GM23338 (cell line): ENCODE measurements around the gene HNRNPK. TPM values are rescaled to one million over a fixed set of nuclear protein-coding genes. Genes with fewer than 3 reads are reported as not detected.
A peak's percentile ranks its signal among the peaks of the same experiment; 100 is the strongest.

ENCODE experiments used
- ATAC-seq: fragments of 200-7000 bp; cut with Tn5 transposase; 3 replicates; pipeline ENCODE4 v1.9.1; 2020
- DNase-seq: peaks from one replicate; pipeline ENCODE4 v3.0.0-alpha.2; 2015; ENCODE audit warnings: low spot score
- H2AFZ ChIP-seq: fragments of 200-600 bp; sonication (generic); 2 replicates; pipeline ENCODE4 v1.8.0; 2016; ENCODE audit warnings: antibody characterized with exemption, mild to moderate bottlenecking, moderate library complexity
- H3F3A ChIP-seq: fragments of 200-600 bp; sonication (generic); replicated peaks from 2 replicates; pipeline ENCODE4 v1.8.0; 2017; ENCODE audit warnings: antibody characterized with exemption, mixed run types, low read depth
- H3K27ac ChIP-seq: fragments of 200-600 bp; sonication (generic); 2 replicates; pipeline ENCODE4 v1.6.1; 2016; ENCODE audit warnings: low read depth
- H3K27me3 ChIP-seq: fragments of 200-600 bp; sonication (generic); 2 replicates; pipeline ENCODE4 v1.8.0; 2016; ENCODE audit warnings: mild to moderate bottlenecking, mixed run types, moderate library complexity; ENCODE audit not compliant: insufficient read depth
- H3K36me3 ChIP-seq: fragments of 200-600 bp; sonication (generic); 2 replicates; pipeline ENCODE4 v1.8.0; 2016; ENCODE audit warnings: mild to moderate bottlenecking; ENCODE audit not compliant: insufficient read depth
- H3K4me1 ChIP-seq: fragments of 200-600 bp; sonication (generic); 2 replicates; pipeline ENCODE4 v1.8.0; 2016; ENCODE audit warnings: mild to moderate bottlenecking, moderate library complexity; ENCODE audit not compliant: insufficient read depth
- H3K4me2 ChIP-seq: fragments of 200-600 bp; sonication (generic); 2 replicates; pipeline ENCODE4 v1.7.1; 2017; ENCODE audit warnings: mixed run types
- H3K4me3 ChIP-seq: fragments of 200-600 bp; sonication (generic); 2 replicates; pipeline ENCODE4 v1.6.1; 2016; ENCODE audit warnings: mixed run types
- H3K79me2 ChIP-seq: fragments of 200-600 bp; sonication (generic); replicated peaks from 2 replicates; pipeline ENCODE4 v1.8.0; 2017; ENCODE audit warnings: mild to moderate bottlenecking; ENCODE audit not compliant: insufficient read depth
- H3K9me2 ChIP-seq: fragments of 200-600 bp; sonication (generic); 2 replicates; pipeline ENCODE4 v1.8.0; 2017; ENCODE audit not compliant: insufficient read depth
- H4K20me1 ChIP-seq: fragments of 200-600 bp; sonication (generic); replicated peaks from 2 replicates; pipeline ENCODE4 v1.8.0; 2017; ENCODE audit warnings: mild to moderate bottlenecking; ENCODE audit not compliant: insufficient read depth
- H3K27ac Mint-ChIP-seq: 2 replicates; pipeline ENCODE4 v1.8.0; 2020; ENCODE audit warnings: inconsistent platforms, mild to moderate bottlenecking, moderate library complexity, mixed read lengths
- H3K27me3 Mint-ChIP-seq: 3 replicates; pipeline ENCODE4 v1.8.0; 2022; ENCODE audit warnings: low read depth, mild to moderate bottlenecking, moderate library complexity, mixed read lengths, inconsistent platforms; ENCODE audit not compliant: insufficient read depth, poor library complexity
- H3K36me3 Mint-ChIP-seq: 3 replicates; pipeline ENCODE4 v1.8.0; 2021; ENCODE audit warnings: low read depth, mild to moderate bottlenecking, inconsistent platforms, moderate library complexity, mixed read lengths
- H3K4me1 Mint-ChIP-seq: 3 replicates; pipeline ENCODE4 v1.8.0; 2020; ENCODE audit warnings: mild to moderate bottlenecking, inconsistent platforms, mixed read lengths
- H3K4me3 Mint-ChIP-seq: 3 replicates; pipeline ENCODE4 v1.8.0; 2021; ENCODE audit warnings: moderate library complexity, mild to moderate bottlenecking, inconsistent platforms, mixed read lengths
- H3K9me3 Mint-ChIP-seq: 3 replicates; pipeline ENCODE4 v1.8.0; 2020; ENCODE audit warnings: moderate library complexity, mild to moderate bottlenecking, inconsistent platforms, mixed read lengths
- CREB1 ChIP-seq: fragments of 250-450 bp; sonication (Bioruptor Pico); IDR thresholded peaks from 2 replicates; pipeline ENCODE4 v1.5.0; 2020; ENCODE audit warnings: low read depth, mild to moderate bottlenecking, moderate library complexity
- EZH2 ChIP-seq: fragments of 200-600 bp; sonication (generic); IDR thresholded peaks from one replicate; pipeline ENCODE4 v1.8.0; 2017; ENCODE audit warnings: antibody characterized with exemption, mild to moderate bottlenecking, low read depth; ENCODE audit not compliant: unreplicated experiment
- EZH2phosphoT487 ChIP-seq: fragments of 200-600 bp; sonication (generic); IDR thresholded peaks from one replicate; pipeline ENCODE4 v1.8.1; 2018; ENCODE audit warnings: antibody characterized with exemption; ENCODE audit not compliant: unreplicated experiment
- JUNB ChIP-seq: IDR thresholded peaks from one replicate; pipeline ENCODE4 v1.6.1; 2016; ENCODE audit warnings: antibody characterized with exemption; ENCODE audit not compliant: unreplicated experiment
- NANOG ChIP-seq: IDR thresholded peaks from 2 replicates; pipeline ENCODE4 v1.6.1; 2016; ENCODE audit warnings: antibody characterized with exemption, borderline replicate concordance
- POLR2AphosphoS5 ChIP-seq: IDR thresholded peaks from 2 replicates; pipeline ENCODE4 v1.6.1; 2016; ENCODE audit warnings: antibody characterized with exemption, low read depth
- STAT1 ChIP-seq: IDR thresholded peaks from one replicate; pipeline ENCODE4 v1.6.1; 2016; ENCODE audit warnings: antibody characterized with exemption; ENCODE audit not compliant: unreplicated experiment
- ZNF114 ChIP-seq: fragments of 250-450 bp; sonication (Bioruptor Pico); IDR thresholded peaks from 2 replicates; pipeline ENCODE4 v1.5.0; 2020; ENCODE audit warnings: mild to moderate bottlenecking, moderate library complexity
- ZNF331 ChIP-seq: fragments of 250-450 bp; sonication (Bioruptor Pico); IDR thresholded peaks from 2 replicates; pipeline ENCODE4 v1.5.0; 2020; ENCODE audit warnings: low read depth, mild to moderate bottlenecking, moderate library complexity
- polyA plus RNA-seq: library from polyadenylated mRNA; unstranded; fragments of >200 nt; fragmentation: Nextera tagmentation; extraction: Ambion mirVana; gene quantifications from 2 replicates; pipeline ENCODE4 v1.2.1, GENCODE V29; 2016
- total RNA-seq: library from RNA; depleted of rRNA; stranded (reverse); fragments of >200 nt; shearing (Covaris generic); gene quantifications from 2 replicates; pipeline ENCODE4 v1.2.3, GENCODE V29; 2014
- TF ChIP-seq, protein P1 (sequence below), 2 experiments: fragments of 200-600 bp in 1 of 2; sonication (generic) in 1 of 2; conservative IDR thresholded peaks; 2 replicates each; pipeline versions ENCODE4 v1.5.1 to v1.6.1; 2016 to 2017; ENCODE audit warnings: antibody characterized with exemption in 2 of 2, low read depth in 2 of 2, mild to moderate bottlenecking in 2 of 2, moderate library complexity in 1 of 2
- TF ChIP-seq, protein P2 (sequence below): fragments of 250-450 bp; sonication (Bioruptor Pico); IDR thresholded peaks from 2 replicates; pipeline ENCODE4 v1.5.0; 2020; ENCODE audit warnings: mild to moderate bottlenecking, moderate library complexity
- TF ChIP-seq, protein P3 (sequence below): IDR thresholded peaks from one replicate; pipeline ENCODE4 v1.6.1; 2018; ENCODE audit warnings: antibody characterized with exemption; ENCODE audit not compliant: unreplicated experiment
- TF ChIP-seq, protein P4 (sequence below): IDR thresholded peaks from 2 replicates; pipeline ENCODE4 v1.6.1; 2016; ENCODE audit warnings: antibody characterized with exemption

HNRNPK gene
- total and polyA plus RNA-seq, 2 experiments from 2014 or later = 417 to 1,083 TPM

DNA sequence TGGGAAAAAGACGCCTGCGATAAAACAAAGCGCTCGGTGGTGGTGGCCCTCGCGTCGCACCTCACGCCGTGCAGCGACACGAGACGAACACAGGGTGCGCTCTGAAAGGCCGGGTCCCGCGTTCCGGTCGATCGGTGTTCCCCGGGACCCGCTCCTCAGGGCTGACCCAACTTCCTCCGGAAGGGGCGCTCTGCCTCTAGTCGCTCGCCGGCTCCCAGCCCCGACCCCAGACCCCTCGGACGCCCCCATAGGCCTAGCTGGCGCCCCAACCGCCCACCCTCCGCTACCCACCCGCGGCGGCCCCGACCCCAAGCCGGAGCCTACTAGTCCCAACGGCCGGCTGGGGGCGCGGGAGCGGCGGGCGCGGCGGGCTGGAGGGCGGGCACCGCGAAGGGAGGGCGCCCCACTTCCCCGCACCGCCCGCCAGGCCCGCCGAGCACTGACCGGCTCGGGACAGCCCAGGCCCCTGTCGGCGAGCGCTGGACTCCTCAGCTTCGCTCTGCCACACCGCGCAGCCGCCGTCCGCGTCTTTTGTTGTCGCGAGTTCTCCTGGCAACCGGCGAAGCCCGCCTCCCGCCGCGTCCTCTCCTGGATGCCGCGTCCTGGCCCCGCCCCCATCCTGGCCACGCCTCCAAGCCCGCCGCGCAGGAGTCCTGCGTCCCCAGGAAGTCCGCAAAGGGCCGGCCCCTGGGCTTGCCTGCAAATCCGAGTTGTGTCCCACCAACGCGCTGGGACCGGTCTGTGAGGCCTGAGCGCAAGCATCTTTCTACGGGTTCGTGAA is 58.9 kb downstream of the HNRNPK start, which contains the start of gene KIF27:
Gene KIF27 (minus strand): TSS at position 506 of the 781 bp plus-strand sequence. CDS start 5,841 bp downstream, outside the sequence.
- no peaks in the 10 kb centered on the region for H3K9me3 Mint-ChIP-seq
- H2AFZ ChIP-seq = peak within 1 kb of the TSS; percentile 80
- peak within 1 kb of the TSS; percentile 94 for H3K27ac ChIP-seq
- H3K4me3 Mint-ChIP-seq = peak within 1 kb of the TSS; percentile 78
- H3K9me2 ChIP-seq = no peaks in the 10 kb centered on the region
- no peaks in the 10 kb centered on the region for H4K20me1 ChIP-seq
- H3F3A ChIP-seq = no peaks in the 10 kb centered on the region
- TF ChIP-seq, protein P1, sequence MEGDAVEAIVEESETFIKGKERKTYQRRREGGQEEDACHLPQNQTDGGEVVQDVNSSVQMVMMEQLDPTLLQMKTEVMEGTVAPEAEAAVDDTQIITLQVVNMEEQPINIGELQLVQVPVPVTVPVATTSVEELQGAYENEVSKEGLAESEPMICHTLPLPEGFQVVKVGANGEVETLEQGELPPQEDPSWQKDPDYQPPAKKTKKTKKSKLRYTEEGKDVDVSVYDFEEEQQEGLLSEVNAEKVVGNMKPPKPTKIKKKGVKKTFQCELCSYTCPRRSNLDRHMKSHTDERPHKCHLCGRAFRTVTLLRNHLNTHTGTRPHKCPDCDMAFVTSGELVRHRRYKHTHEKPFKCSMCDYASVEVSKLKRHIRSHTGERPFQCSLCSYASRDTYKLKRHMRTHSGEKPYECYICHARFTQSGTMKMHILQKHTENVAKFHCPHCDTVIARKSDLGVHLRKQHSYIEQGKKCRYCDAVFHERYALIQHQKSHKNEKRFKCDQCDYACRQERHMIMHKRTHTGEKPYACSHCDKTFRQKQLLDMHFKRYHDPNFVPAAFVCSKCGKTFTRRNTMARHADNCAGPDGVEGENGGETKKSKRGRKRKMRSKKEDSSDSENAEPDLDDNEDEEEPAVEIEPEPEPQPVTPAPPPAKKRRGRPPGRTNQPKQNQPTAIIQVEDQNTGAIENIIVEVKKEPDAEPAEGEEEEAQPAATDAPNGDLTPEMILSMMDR (conservative IDR thresholded peaks at IDR 0.05; ENCODE audit: low read depth in 2 of 2) = peak in 1 of 2 experiments; percentile 42
- TF ChIP-seq, protein P2, sequence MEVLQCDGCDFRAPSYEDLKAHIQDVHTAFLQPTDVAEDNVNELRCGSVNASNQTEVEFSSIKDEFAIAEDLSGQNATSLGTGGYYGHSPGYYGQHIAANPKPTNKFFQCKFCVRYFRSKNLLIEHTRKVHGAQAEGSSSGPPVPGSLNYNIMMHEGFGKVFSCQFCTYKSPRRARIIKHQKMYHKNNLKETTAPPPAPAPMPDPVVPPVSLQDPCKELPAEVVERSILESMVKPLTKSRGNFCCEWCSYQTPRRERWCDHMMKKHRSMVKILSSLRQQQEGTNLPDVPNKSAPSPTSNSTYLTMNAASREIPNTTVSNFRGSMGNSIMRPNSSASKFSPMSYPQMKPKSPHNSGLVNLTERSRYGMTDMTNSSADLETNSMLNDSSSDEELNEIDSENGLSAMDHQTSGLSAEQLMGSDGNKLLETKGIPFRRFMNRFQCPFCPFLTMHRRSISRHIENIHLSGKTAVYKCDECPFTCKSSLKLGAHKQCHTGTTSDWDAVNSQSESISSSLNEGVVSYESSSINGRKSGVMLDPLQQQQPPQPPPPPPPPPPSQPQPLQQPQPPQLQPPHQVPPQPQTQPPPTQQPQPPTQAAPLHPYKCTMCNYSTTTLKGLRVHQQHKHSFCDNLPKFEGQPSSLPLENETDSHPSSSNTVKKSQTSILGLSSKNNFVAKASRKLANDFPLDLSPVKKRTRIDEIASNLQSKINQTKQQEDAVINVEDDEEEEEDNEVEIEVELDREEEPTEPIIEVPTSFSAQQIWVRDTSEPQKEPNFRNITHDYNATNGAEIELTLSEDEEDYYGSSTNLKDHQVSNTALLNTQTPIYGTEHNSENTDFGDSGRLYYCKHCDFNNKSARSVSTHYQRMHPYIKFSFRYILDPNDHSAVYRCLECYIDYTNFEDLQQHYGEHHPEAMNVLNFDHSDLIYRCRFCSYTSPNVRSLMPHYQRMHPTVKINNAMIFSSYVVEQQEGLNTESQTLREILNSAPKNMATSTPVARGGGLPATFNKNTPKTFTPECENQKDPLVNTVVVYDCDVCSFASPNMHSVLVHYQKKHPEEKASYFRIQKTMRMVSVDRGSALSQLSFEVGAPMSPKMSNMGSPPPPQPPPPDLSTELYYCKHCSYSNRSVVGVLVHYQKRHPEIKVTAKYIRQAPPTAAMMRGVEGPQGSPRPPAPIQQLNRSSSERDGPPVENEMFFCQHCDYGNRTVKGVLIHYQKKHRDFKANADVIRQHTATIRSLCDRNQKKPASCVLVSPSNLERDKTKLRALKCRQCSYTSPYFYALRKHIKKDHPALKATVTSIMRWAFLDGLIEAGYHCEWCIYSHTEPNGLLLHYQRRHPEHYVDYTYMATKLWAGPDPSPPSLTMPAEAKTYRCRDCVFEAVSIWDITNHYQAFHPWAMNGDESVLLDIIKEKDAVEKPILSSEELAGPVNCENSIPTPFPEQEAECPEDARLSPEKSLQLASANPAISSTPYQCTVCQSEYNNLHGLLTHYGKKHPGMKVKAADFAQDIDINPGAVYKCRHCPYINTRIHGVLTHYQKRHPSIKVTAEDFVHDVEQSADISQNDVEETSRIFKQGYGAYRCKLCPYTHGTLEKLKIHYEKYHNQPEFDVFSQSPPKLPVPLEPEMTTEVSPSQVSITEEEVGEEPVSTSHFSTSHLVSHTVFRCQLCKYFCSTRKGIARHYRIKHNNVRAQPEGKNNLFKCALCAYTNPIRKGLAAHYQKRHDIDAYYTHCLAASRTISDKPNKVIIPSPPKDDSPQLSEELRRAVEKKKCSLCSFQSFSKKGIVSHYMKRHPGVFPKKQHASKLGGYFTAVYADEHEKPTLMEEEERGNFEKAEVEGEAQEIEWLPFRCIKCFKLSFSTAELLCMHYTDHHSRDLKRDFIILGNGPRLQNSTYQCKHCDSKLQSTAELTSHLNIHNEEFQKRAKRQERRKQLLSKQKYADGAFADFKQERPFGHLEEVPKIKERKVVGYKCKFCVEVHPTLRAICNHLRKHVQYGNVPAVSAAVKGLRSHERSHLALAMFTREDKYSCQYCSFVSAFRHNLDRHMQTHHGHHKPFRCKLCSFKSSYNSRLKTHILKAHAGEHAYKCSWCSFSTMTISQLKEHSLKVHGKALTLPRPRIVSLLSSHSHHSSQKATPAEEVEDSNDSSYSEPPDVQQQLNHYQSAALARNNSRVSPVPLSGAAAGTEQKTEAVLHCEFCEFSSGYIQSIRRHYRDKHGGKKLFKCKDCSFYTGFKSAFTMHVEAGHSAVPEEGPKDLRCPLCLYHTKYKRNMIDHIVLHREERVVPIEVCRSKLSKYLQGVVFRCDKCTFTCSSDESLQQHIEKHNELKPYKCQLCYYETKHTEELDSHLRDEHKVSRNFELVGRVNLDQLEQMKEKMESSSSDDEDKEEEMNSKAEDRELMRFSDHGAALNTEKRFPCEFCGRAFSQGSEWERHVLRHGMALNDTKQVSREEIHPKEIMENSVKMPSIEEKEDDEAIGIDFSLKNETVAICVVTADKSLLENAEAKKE (CRISPR knock-in tag) = no peak
- TF ChIP-seq JUNB = no peak
- TF ChIP-seq, protein P3, sequence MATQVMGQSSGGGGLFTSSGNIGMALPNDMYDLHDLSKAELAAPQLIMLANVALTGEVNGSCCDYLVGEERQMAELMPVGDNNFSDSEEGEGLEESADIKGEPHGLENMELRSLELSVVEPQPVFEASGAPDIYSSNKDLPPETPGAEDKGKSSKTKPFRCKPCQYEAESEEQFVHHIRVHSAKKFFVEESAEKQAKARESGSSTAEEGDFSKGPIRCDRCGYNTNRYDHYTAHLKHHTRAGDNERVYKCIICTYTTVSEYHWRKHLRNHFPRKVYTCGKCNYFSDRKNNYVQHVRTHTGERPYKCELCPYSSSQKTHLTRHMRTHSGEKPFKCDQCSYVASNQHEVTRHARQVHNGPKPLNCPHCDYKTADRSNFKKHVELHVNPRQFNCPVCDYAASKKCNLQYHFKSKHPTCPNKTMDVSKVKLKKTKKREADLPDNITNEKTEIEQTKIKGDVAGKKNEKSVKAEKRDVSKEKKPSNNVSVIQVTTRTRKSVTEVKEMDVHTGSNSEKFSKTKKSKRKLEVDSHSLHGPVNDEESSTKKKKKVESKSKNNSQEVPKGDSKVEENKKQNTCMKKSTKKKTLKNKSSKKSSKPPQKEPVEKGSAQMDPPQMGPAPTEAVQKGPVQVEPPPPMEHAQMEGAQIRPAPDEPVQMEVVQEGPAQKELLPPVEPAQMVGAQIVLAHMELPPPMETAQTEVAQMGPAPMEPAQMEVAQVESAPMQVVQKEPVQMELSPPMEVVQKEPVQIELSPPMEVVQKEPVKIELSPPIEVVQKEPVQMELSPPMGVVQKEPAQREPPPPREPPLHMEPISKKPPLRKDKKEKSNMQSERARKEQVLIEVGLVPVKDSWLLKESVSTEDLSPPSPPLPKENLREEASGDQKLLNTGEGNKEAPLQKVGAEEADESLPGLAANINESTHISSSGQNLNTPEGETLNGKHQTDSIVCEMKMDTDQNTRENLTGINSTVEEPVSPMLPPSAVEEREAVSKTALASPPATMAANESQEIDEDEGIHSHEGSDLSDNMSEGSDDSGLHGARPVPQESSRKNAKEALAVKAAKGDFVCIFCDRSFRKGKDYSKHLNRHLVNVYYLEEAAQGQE = no peak
- no peak for TF ChIP-seq STAT1
- no peak for TF ChIP-seq EZH2
- peak; percentile 87 for TF ChIP-seq POLR2AphosphoS5
- TF ChIP-seq EZH2phosphoT487 = no peak
- peak; percentile 42; the same call in 1 of the 2 replicates for TF ChIP-seq ZNF331
- TF ChIP-seq, protein P4, sequence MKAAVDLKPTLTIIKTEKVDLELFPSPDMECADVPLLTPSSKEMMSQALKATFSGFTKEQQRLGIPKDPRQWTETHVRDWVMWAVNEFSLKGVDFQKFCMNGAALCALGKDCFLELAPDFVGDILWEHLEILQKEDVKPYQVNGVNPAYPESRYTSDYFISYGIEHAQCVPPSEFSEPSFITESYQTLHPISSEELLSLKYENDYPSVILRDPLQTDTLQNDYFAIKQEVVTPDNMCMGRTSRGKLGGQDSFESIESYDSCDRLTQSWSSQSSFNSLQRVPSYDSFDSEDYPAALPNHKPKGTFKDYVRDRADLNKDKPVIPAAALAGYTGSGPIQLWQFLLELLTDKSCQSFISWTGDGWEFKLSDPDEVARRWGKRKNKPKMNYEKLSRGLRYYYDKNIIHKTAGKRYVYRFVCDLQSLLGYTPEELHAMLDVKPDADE = no peak
- TF ChIP-seq ZNF114 (CRISPR knock-in tag) = no peak
- no peak for TF ChIP-seq NANOG
- TF ChIP-seq CREB1 (CRISPR knock-in tag) = peak; percentile 70
- H3K79me2 ChIP-seq = no peaks in the 10 kb centered on the region
- H3K36me3 Mint-ChIP-seq = no peaks in the 10 kb centered on the region
- no peaks in the 10 kb centered on the region for H3K27me3 ChIP-seq
- H3K4me1 Mint-ChIP-seq = peaks cover 11% of the 10 kb centered on the region; the same call in 2 of the 3 replicates
- H3K36me3 ChIP-seq = no peaks in the 10 kb centered on the region
- no peaks in the 10 kb centered on the region for H3K4me1 ChIP-seq
- peak within 1 kb of the TSS; percentile 71 for H3K4me2 ChIP-seq
- H3K27me3 Mint-ChIP-seq = peaks cover 6% of the 10 kb centered on the region
- DNase-seq (peak; percentile 98), ATAC-seq (peak; percentile 93)
- H3K4me3 ChIP-seq = peak within 1 kb of the TSS; percentile 54
- peak within 1 kb of the TSS; percentile 98 for H3K27ac Mint-ChIP-seq
